OCI-LY7 (cell line): ENCODE measurements around the gene PITPNM3. TPM values are rescaled to one million over a fixed set of nuclear protein-coding genes. Genes with fewer than 3 reads are reported as not detected.

Source experiments
- BruUV-seq: library from RNA; stranded (reverse); fragments of 400-500 nt; replicated peaks from 2 replicates; lab custom pipeline; 2021; lab: Mats Ljungman, UMichigan
- CTCF ChIA-PET: fragments of 300-600 bp; sonication (Branson Sonifier 250); formaldehyde crosslinking; loops from one replicate; lab custom pipeline; 2022; ENCODE audit warnings: antibody characterized with exemption; ENCODE audit not compliant: unreplicated experiment; lab: Charles Lee
- POLR2A ChIA-PET: fragments of 300-600 bp; sonication (Branson Sonifier 250); formaldehyde crosslinking; loops from one replicate; lab custom pipeline; 2022; ENCODE audit warnings: antibody characterized with exemption; lab: Charles Lee
- DNase-seq: peaks from one replicate; pipeline ENCODE4 v3.0.0-alpha.2; 2015; ENCODE audit warnings: low spot score
- H2AFZ ChIP-seq: fragments of 200-600 bp; sonication (generic), shearing (Covaris generic); 2 replicates; pipeline ENCODE4 v1.6.1; 2014; ENCODE audit warnings: mild to moderate bottlenecking, antibody characterized with exemption, low read length, moderate library complexity
- H3K27ac ChIP-seq: fragments of 200-600 bp; sonication (generic); 2 replicates; pipeline ENCODE4 v1.5.1; 2014; ENCODE audit warnings: mixed run types, low read depth, mild to moderate bottlenecking, moderate library complexity, low read length, inconsistent platforms; ENCODE audit not compliant: poor library complexity, severe bottlenecking
- H3K36me3 ChIP-seq: fragments of 200-600 bp; sonication (generic); 2 replicates; pipeline ENCODE4 v1.6.1; 2014; ENCODE audit warnings: mild to moderate bottlenecking, antibody characterized with exemption, low read length, moderate library complexity, mixed read lengths; ENCODE audit not compliant: insufficient read depth
- H3K4me1 ChIP-seq: fragments of 200-600 bp; sonication (generic); 2 replicates; pipeline ENCODE4 v1.5.1; 2014; ENCODE audit warnings: mild to moderate bottlenecking, low read length; ENCODE audit not compliant: insufficient read depth, poor library complexity, severe bottlenecking
- H3K4me2 ChIP-seq: fragments of 200-600 bp; sonication (generic); 2 replicates; pipeline ENCODE4 v1.6.1; 2014; ENCODE audit warnings: mild to moderate bottlenecking, low read length
- H3K4me3 ChIP-seq: fragments of 200-600 bp; sonication (generic); 2 replicates; pipeline ENCODE4 v1.5.1; 2014; ENCODE audit warnings: mild to moderate bottlenecking, low read depth, low read length; ENCODE audit not compliant: poor library complexity, severe bottlenecking
- H3K79me2 ChIP-seq: fragments of 200-600 bp; sonication (generic); 2 replicates; pipeline ENCODE4 v1.6.1; 2016; ENCODE audit warnings: low read depth, mild to moderate bottlenecking, low read length, moderate library complexity, mixed read lengths; ENCODE audit not compliant: insufficient read depth
- H3K9me2 ChIP-seq: fragments of 200-600 bp; sonication (generic); 2 replicates; pipeline ENCODE4 v1.6.1; 2016; ENCODE audit warnings: mild to moderate bottlenecking, low read length, mixed read lengths; ENCODE audit not compliant: insufficient read depth
- H3K9me3 ChIP-seq: fragments of 200-600 bp; sonication (generic); 2 replicates; pipeline ENCODE4 v1.6.1; 2014; ENCODE audit warnings: mild to moderate bottlenecking, mixed run types, low read length, mixed read lengths
- H4K20me1 ChIP-seq: fragments of 200-600 bp; sonication (generic); 2 replicates; pipeline ENCODE4 v1.6.1; 2014; ENCODE audit warnings: mild to moderate bottlenecking, antibody characterized with exemption, low read length, moderate library complexity, mixed read lengths; ENCODE audit not compliant: insufficient read depth
- CTCF ChIP-seq: fragments of 200-600 bp; sonication (generic); conservative IDR thresholded peaks from 2 replicates; pipeline ENCODE4 v1.5.1; 2014; ENCODE audit warnings: mild to moderate bottlenecking, antibody characterized with exemption, low read length, moderate library complexity, mixed read lengths
- EZH2phosphoT487 ChIP-seq: fragments of 200-600 bp; sonication (generic); IDR thresholded peaks from 2 replicates; pipeline ENCODE4 v1.6.1; 2018; ENCODE audit warnings: low read depth, borderline replicate concordance, mild to moderate bottlenecking, mixed run types, antibody characterized with exemption, low read length, moderate library complexity, mixed read lengths
- intact Hi-C: fragments of 100-400 bp; cut with micrococcal nuclease; formaldehyde crosslinking; loops from one replicate; pipeline ENCODE4 v1.10.0; 2022; ENCODE audit not compliant: unreplicated experiment
- total RNA-seq, 2 experiments: library from RNA; depleted of rRNA in 1 of 2; stranded (reverse); fragments of >200 nt in 1 of 2; shearing (Covaris generic) in 1 of 2; gene quantifications; 2 replicates each; pipeline ENCODE4 v1.2.3, GENCODE V29; 2014 to 2022

PITPNM3 gene
- total RNA-seq, 2 experiments from 2014 or later: 0.76 to 1.6 TPM

GRCh38 chr17:6489016-6489550 is 67.3 kb downstream of the PITPNM3 start:
- TF ChIP-seq CTCF: no peak
- TF ChIP-seq EZH2phosphoT487: no peak
- H3K79me2 ChIP-seq: no peaks in the 10 kb centered on the region
- no peak overlapping the region for H3K4me2 ChIP-seq
- H3K27ac ChIP-seq: no peak overlapping the region
- no peaks in the 10 kb centered on the region for H4K20me1 ChIP-seq
- H3K4me3 ChIP-seq: no peak overlapping the region
- H2AFZ ChIP-seq: no peak overlapping the region
- ChIA-PET CTCF (interaction anchor here (0.6 kb wide), 2 partner anchors 43 to 161 kb away, joined by 8 to 18 read pairs; no protein-coding TSS in a partner anchor), POLR2A (no interaction called here)
- H3K9me2 ChIP-seq: no peaks in the 10 kb centered on the region
- no peaks in the 10 kb centered on the region for H3K9me3 ChIP-seq
- no TSS peak for BruUV-seq
- H3K36me3 ChIP-seq: no peaks in the 10 kb centered on the region
- DNase-seq: no peak
- intact Hi-C loops: no loop called here
- H3K4me1 ChIP-seq: peaks cover 7% of the 10 kb centered on the region

- POLR2A ChIA-PET: no interaction called here
- Histone ChIP-seq H3K4me2 (no peak overlapping the region), H4K20me1 (no peaks in the 10 kb centered on the region), H2AFZ (no peak overlapping the region), H3K9me3 (no peaks in the 10 kb centered on the region), H3K36me3 (no peaks in the 10 kb centered on the region), H3K4me1 (peaks cover 7% of the 10 kb centered on the region), H3K4me3 (no peak overlapping the region), H3K79me2 (no peaks in the 10 kb centered on the region), H3K9me2 (no peaks in the 10 kb centered on the region), H3K27ac (no peak overlapping the region)
- TF ChIP-seq EZH2phosphoT487 (no peak), CTCF (no peak)
- CTCF ChIA-PET: no interaction called here
- no TSS peak for BruUV-seq
- no peak for DNase-seq
- intact Hi-C loops: no loop called here
Measured at GRCh38 chr17:6488008-6488539, 68.3 kb downstream of the PITPNM3 start.

- ChIA-PET CTCF (no interaction called here), POLR2A (no interaction called here)
- no TSS peak for BruUV-seq
- Histone ChIP-seq H3K36me3 (no peaks in the 10 kb centered on the region), H2AFZ (no peak overlapping the region), H3K4me2 (no peak overlapping the region), H3K79me2 (no peaks in the 10 kb centered on the region), H3K4me1 (peaks cover 7% of the 10 kb centered on the region), H3K4me3 (no peak overlapping the region), H3K9me2 (no peaks in the 10 kb centered on the region), H3K27ac (no peak overlapping the region), H4K20me1 (no peaks in the 10 kb centered on the region), H3K9me3 (no peaks in the 10 kb centered on the region)
- TF ChIP-seq CTCF (no peak), EZH2phosphoT487 (no peak)
- DNase-seq: no peak
- intact Hi-C loops: no loop called here
Measured at GRCh38 chr17:6487251-6488007, 68.9 kb downstream of the PITPNM3 start.
